Measurements from ENCODE around the gene RAB31.

Gene RAB31

GRCh38 chr18:9884090-9884489, 176.0 kb downstream of the RAB31 start:
- H2AFZ ChIP-seq (ENCODE audit: low read depth, low read length), result no peak overlapping the region
- H3K9ac ChIP-seq (ENCODE audit: low read depth, low read length), result no peak overlapping the region
- TF ChIP-seq EZH2 (IDR thresholded peaks at IDR 0.05; ENCODE audit: borderline replicate concordance, low read depth, low read length, severe bottlenecking), result no peak
- no peaks in the 10 kb centered on the region for H3K27me3 ChIP-seq (ENCODE audit: insufficient read depth, low read length, poor library complexity)
- no peaks in the 10 kb centered on the region for H3K9me3 ChIP-seq (ENCODE audit: insufficient read depth, low read length, severe bottlenecking)
- H3K36me3 ChIP-seq (ENCODE audit: insufficient read depth, low read length), result no peaks in the 10 kb centered on the region
- no peaks in the 10 kb centered on the region for H4K20me1 ChIP-seq (ENCODE audit: insufficient read depth, low read length)
- no peak overlapping the region for H3K4me2 ChIP-seq (ENCODE audit: insufficient read depth, low read length)
- ATAC-seq (ENCODE audit: insufficient read depth, low read depth) (no peak), DNase-seq (no peak)
- H3K4me3 ChIP-seq (ENCODE audit: low read depth in 1 of 2, low read length in 2 of 2), result no peak overlapping the region
- H3K4me1 ChIP-seq (ENCODE audit: insufficient read depth, low read length), result no peaks in the 10 kb centered on the region
- no peaks in the 10 kb centered on the region for H3K79me2 ChIP-seq (ENCODE audit: insufficient read depth, low read length)
- H3K27ac ChIP-seq (ENCODE audit: low read length), result no peak overlapping the region

GRCh38 chr18:9884532-9885140, 176.5 kb downstream of the RAB31 start:
- TF ChIP-seq CTCF (IDR thresholded peaks at IDR 0.05; ENCODE audit: borderline replicate concordance, extremely low read depth, low read length, poor library complexity, severe bottlenecking) (no peak), EZH2 (IDR thresholded peaks at IDR 0.05; ENCODE audit: borderline replicate concordance, low read depth, low read length, severe bottlenecking) (no peak)
- Histone ChIP-seq H3K9me3 (ENCODE audit: insufficient read depth, low read length, severe bottlenecking) (no peaks in the 10 kb centered on the region), H3K4me2 (ENCODE audit: insufficient read depth, low read length) (no peak overlapping the region), H3K4me1 (ENCODE audit: insufficient read depth, low read length) (no peaks in the 10 kb centered on the region), H2AFZ (ENCODE audit: low read depth, low read length) (no peak overlapping the region), H4K20me1 (ENCODE audit: insufficient read depth, low read length) (no peaks in the 10 kb centered on the region), H3K9ac (ENCODE audit: low read depth, low read length) (no peak overlapping the region), H3K27ac (ENCODE audit: low read length) (no peak overlapping the region), H3K4me3 (ENCODE audit: low read depth in 1 of 2, low read length in 2 of 2) (no peak overlapping the region), H3K79me2 (ENCODE audit: insufficient read depth, low read length) (no peaks in the 10 kb centered on the region), H3K27me3 (ENCODE audit: insufficient read depth, low read length, poor library complexity) (no peaks in the 10 kb centered on the region), H3K36me3 (ENCODE audit: insufficient read depth, low read length) (no peaks in the 10 kb centered on the region)
- no peak for DNase-seq
- ATAC-seq (ENCODE audit: insufficient read depth, low read depth), result no peak

- DNase-seq, result no peak
- no peak within 1 kb of the TSS for H3K4me2 ChIP-seq (ENCODE audit: insufficient read depth, low read length)
Measured at GRCh38 chr18:9885170-9886004, 177.3 kb downstream of the RAB31 start, which contains the start of gene TXNDC2. Gene TXNDC2, plus strand, starts transcription at chr18:9885973. Its CDS starts 708 bp downstream, at chr18:9886681.

More at GRCh38 chr18:9885170-9886004, 177.3 kb downstream of the RAB31 start, which contains the start of gene TXNDC2:
- no peak within 1 kb of the TSS for H3K27ac ChIP-seq (ENCODE audit: low read length)
- no peaks in the 10 kb centered on the region for H4K20me1 ChIP-seq (ENCODE audit: insufficient read depth, low read length)
- ATAC-seq (ENCODE audit: insufficient read depth, low read depth), result no peak
- H3K4me3 ChIP-seq (ENCODE audit: low read depth in 1 of 2, low read length in 2 of 2), result no peak within 1 kb of the TSS
- H2AFZ ChIP-seq (ENCODE audit: low read depth, low read length), result no peak within 1 kb of the TSS
- H3K36me3 ChIP-seq (ENCODE audit: insufficient read depth, low read length), result no peaks in the 10 kb centered on the region
- no peaks in the 10 kb centered on the region for H3K27me3 ChIP-seq (ENCODE audit: insufficient read depth, low read length, poor library complexity)
- H3K4me1 ChIP-seq (ENCODE audit: insufficient read depth, low read length), result no peaks in the 10 kb centered on the region
- no peaks in the 10 kb centered on the region for H3K9me3 ChIP-seq (ENCODE audit: insufficient read depth, low read length, severe bottlenecking)
- TF ChIP-seq CTCF (IDR thresholded peaks at IDR 0.05; ENCODE audit: borderline replicate concordance, extremely low read depth, low read length, poor library complexity, severe bottlenecking) (no peak), EZH2 (IDR thresholded peaks at IDR 0.05; ENCODE audit: borderline replicate concordance, low read depth, low read length, severe bottlenecking) (no peak)
- H3K79me2 ChIP-seq (ENCODE audit: insufficient read depth, low read length), result no peaks in the 10 kb centered on the region
- no peak within 1 kb of the TSS for H3K9ac ChIP-seq (ENCODE audit: low read depth, low read length)

Data from DND-41 (cell line).